Measurements from ENCODE around the gene ZDHHC18. TPM values are rescaled to one million over a fixed set of nuclear protein-coding genes. Genes with fewer than 3 reads are reported as not detected.

The ZDHHC18 gene
- total RNA-seq, 3 donors from 2014 or later: 12.3 to 35.4 (median 16.4) TPM

DNA sequence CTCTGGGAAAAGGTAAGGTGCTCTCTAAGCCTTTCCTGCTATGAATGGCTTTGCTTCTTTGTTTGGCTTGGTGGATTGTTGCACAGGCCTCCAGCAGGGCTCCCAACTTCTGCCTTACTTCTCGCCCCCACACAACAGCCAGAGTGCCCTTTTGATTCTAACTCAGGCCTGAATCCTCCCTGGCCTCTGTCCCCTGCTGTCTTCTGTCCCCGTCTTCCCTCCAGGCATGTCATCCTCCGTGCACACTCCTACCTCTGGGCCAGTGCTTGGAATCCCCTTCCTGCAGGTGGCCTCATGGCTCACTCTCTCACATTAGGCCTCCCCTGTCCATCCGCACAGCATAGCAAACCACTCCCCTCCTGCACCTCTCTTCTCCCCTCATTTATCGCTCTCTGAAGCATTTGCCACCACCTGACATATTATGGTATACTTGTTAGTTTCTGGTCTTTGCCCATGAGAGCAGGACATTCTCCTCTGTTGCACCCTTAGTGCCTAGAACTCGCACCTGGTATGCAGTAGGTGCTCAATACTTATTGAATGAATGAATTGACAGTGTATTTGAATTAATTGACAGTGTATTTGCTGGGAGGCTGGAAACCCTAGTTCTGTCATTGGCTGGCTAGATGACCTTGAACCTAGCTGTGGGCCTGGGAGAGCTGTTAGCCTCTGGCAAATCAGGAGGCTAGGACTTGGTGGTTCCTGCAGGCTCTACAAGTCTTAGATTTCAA, 2.9 kb downstream of the ZDHHC18 start:
- Histone ChIP-seq H3K27me3 (no peaks in the 10 kb centered on the region), H3K36me3 (peaks cover 7% of the 10 kb centered on the region), H3K4me3 (no peak overlapping the region), H3K9me3 (no peaks in the 10 kb centered on the region), H3K4me1 (peaks cover 4 to 8% of the 10 kb centered on the region in 2 donors), H3K27ac (no peak overlapping the region)
- TF ChIP-seq POLR2AphosphoS5 (IDR thresholded peaks at IDR 0.05) (no peak), POLR2A (IDR thresholded peaks at IDR 0.05) (no peak), CTCF (IDR thresholded peaks at IDR 0.05) (no peak)
- intact Hi-C loops (cut with DNase I; ENCODE audit: low total_unique reads): no loop called here
- no peak for DNase-seq (ENCODE audit: low spot score in 2 of 2)

GRCh38 chr1:26831059-26831458, 4.6 kb downstream of the ZDHHC18 start:
- intact Hi-C loops (cut with DNase I; ENCODE audit: low total_unique reads): no loop called here
- Histone ChIP-seq H3K27me3 (no peaks in the 10 kb centered on the region), H3K4me3 (no peak overlapping the region), H3K9me3 (no peaks in the 10 kb centered on the region), H3K36me3 (peaks cover 7% of the 10 kb centered on the region), H3K27ac (peak overlapping the region in 1 of 2 donors; percentile 64), H3K4me1 (peaks cover 4 to 8% of the 10 kb centered on the region in 2 donors)
- no peak for TF ChIP-seq POLR2A (IDR thresholded peaks at IDR 0.05)
- no peak for TF ChIP-seq CTCF (IDR thresholded peaks at IDR 0.05)
- no peak for TF ChIP-seq POLR2AphosphoS5 (IDR thresholded peaks at IDR 0.05)
- no peak for DNase-seq (ENCODE audit: low spot score in 2 of 2)

GRCh38 chr1:26831546-26832248, 5.2 kb downstream of the ZDHHC18 start:
- intact Hi-C loops (cut with DNase I; ENCODE audit: low total_unique reads): no loop called here
- Histone ChIP-seq H3K9me3 (no peaks in the 10 kb centered on the region), H3K27ac (peak overlapping the region; percentile 40 to 64), H3K27me3 (no peaks in the 10 kb centered on the region), H3K4me3 (no peak overlapping the region), H3K4me1 (peaks cover 4 to 8% of the 10 kb centered on the region in 2 donors), H3K36me3 (peaks cover 7% of the 10 kb centered on the region)
- no peak for DNase-seq (ENCODE audit: low spot score in 2 of 2)
- TF ChIP-seq POLR2A (IDR thresholded peaks at IDR 0.05) (no peak), CTCF (IDR thresholded peaks at IDR 0.05) (no peak), POLR2AphosphoS5 (IDR thresholded peaks at IDR 0.05) (no peak)

- TF ChIP-seq POLR2A (IDR thresholded peaks at IDR 0.05) (no peak), CTCF (IDR thresholded peaks at IDR 0.05) (no peak), POLR2AphosphoS5 (IDR thresholded peaks at IDR 0.05) (no peak)
- Histone ChIP-seq H3K27me3 (no peaks in the 10 kb centered on the region), H3K4me1 (peaks cover 4 to 8% of the 10 kb centered on the region in 2 donors), H3K4me3 (no peak overlapping the region), H3K36me3 (peaks cover 7% of the 10 kb centered on the region), H3K27ac (peak overlapping the region; percentile 40 to 64), H3K9me3 (no peaks in the 10 kb centered on the region)
- intact Hi-C loops (cut with DNase I; ENCODE audit: low total_unique reads): no loop called here
- DNase-seq (ENCODE audit: low spot score in 2 of 2): no peak
Observed at GRCh38 chr1:26832249-26832960, 5.9 kb downstream of the ZDHHC18 start.

Measured in breast epithelium (tissue), 4 donors.